Endothelial cell of umbilical vein (primary cell): Measurements from ENCODE around the gene SRP9. TPM values are rescaled to one million over a fixed set of nuclear protein-coding genes. Genes with fewer than 3 reads are reported as not detected.

Source experiments
- BruUV-seq: library from RNA; stranded (reverse); fragments of 400-500 nt; replicated peaks from 2 replicates; lab custom pipeline; 2021; lab: Mats Ljungman, UMichigan
- CTCF ChIA-PET: fragments of 300-600, 350-600 bp; sonication (Branson Sonifier 250); formaldehyde crosslinking; loops from one replicate; lab custom pipeline; 2021; ENCODE audit warnings: antibody characterized with exemption, inconsistent platforms; lab: Charles Lee
- POLR2A ChIA-PET: fragments of 300-600, 350-600 bp; sonication (Branson Sonifier 250); formaldehyde crosslinking; loops from one replicate; lab custom pipeline; 2021; ENCODE audit warnings: antibody characterized with exemption, inconsistent platforms; lab: Charles Lee
- DNase-seq: peaks from one replicate; pipeline ENCODE4 v3.0.0-alpha.2; 2011; ENCODE audit warnings: low read depth, low spot score
- FAIRE-seq: peaks from 2 replicates; lab custom pipeline; 2011; peaks lifted over from hg19 to GRCh38; lab: Jason Lieb, UNC
- H2AFZ ChIP-seq: 2 replicates; pipeline ENCODE4 v1.6.0; 2012; ENCODE audit warnings: low read depth, low read length, control low read depth, inconsistent platforms
- H3K27ac ChIP-seq: 2 replicates; pipeline ENCODE4 v1.5.1; 2011; ENCODE audit warnings: low read depth, mild to moderate bottlenecking, control low read depth, low read length, moderate library complexity; ENCODE audit not compliant: insufficient read depth
- H3K27me3 ChIP-seq, 2 experiments: 2 replicates each; pipeline versions ENCODE4 v1.6.0 to v1.6.1; 2011; ENCODE audit warnings: low read length in 2 of 2, mixed read lengths in 1 of 2; ENCODE audit not compliant: control insufficient read depth in 2 of 2, insufficient read depth in 2 of 2
- H3K36me3 ChIP-seq, 2 experiments: 2 replicates in 1 of 2; 3 replicates in 1 of 2; pipeline ENCODE4 v1.5.1; 2011; ENCODE audit warnings: low read length in 2 of 2, mild to moderate bottlenecking in 1 of 2, moderate library complexity in 1 of 2; ENCODE audit not compliant: control insufficient read depth in 2 of 2, insufficient read depth in 2 of 2; ENCODE audit errors: extremely low read depth in 1 of 2
- H3K4me1 ChIP-seq: 3 replicates; pipeline ENCODE4 v1.5.1; 2011; ENCODE audit warnings: mild to moderate bottlenecking, low read length; ENCODE audit not compliant: control insufficient read depth, insufficient read depth; ENCODE audit errors: extremely low read depth
- H3K4me2 ChIP-seq: 2 replicates; pipeline ENCODE4 v1.6.1; 2011; ENCODE audit warnings: low read length, control low read depth, mixed read lengths; ENCODE audit not compliant: insufficient read depth
- H3K4me3 ChIP-seq, 3 experiments: fragments of 200-600 bp in 1 of 3; sonication (generic), shearing (Covaris generic) in 1 of 3; replicated peaks in 1 of 3; 2 replicates each; pipeline ENCODE4 v1.5.1; 2011 to 2016; ENCODE audit warnings: control low read depth in 3 of 3, low read length in 3 of 3, mild to moderate bottlenecking in 2 of 3, inconsistent platforms in 1 of 3, low read depth in 1 of 3, moderate library complexity in 1 of 3; ENCODE audit not compliant: insufficient read depth in 1 of 3
- H3K79me2 ChIP-seq: 2 replicates; pipeline ENCODE4 v1.6.0; 2012; ENCODE audit warnings: low read length, inconsistent platforms; ENCODE audit not compliant: control insufficient read depth, insufficient read depth
- H3K9ac ChIP-seq: replicated peaks from 2 replicates; pipeline ENCODE3; 2011; ENCODE audit warnings: low read length, control low read depth; ENCODE audit not compliant: insufficient read depth; ENCODE audit errors: extremely low read depth
- H3K9me1 ChIP-seq: replicated peaks from 3 replicates; pipeline ENCODE4 v1.6.0; 2011; ENCODE audit warnings: mild to moderate bottlenecking, low read length; ENCODE audit not compliant: control insufficient read depth, insufficient read depth; ENCODE audit errors: extremely low read depth
- H3K9me3 ChIP-seq: replicated peaks from 2 replicates; pipeline ENCODE4 v1.5.1; 2012; ENCODE audit warnings: low read length, inconsistent platforms; ENCODE audit not compliant: control insufficient read depth, insufficient read depth
- H4K20me1 ChIP-seq: replicated peaks from 2 replicates; pipeline ENCODE3; 2011; ENCODE audit warnings: mild to moderate bottlenecking, low read length; ENCODE audit not compliant: control insufficient read depth, insufficient read depth; ENCODE audit errors: extremely low read depth
- FOS ChIP-seq: IDR thresholded peaks from 2 replicates; pipeline ENCODE4 v1.6.1; 2011; ENCODE audit warnings: mild to moderate bottlenecking, low read length, moderate library complexity, borderline replicate concordance; ENCODE audit not compliant: insufficient read depth
- POLR2A ChIP-seq: IDR thresholded peaks from 2 replicates; pipeline ENCODE4 v1.6.1; 2012; ENCODE audit warnings: low read depth, mild to moderate bottlenecking, control low read depth, low read length
- POLR2AphosphoS5 ChIP-seq: IDR thresholded peaks from 2 replicates; pipeline ENCODE4 v1.6.1; 2012; ENCODE audit warnings: low read depth, mild to moderate bottlenecking, control low read depth, low read length, moderate library complexity; ENCODE audit not compliant: insufficient read depth
- dilution Hi-C: fragments of 300-500 bp; cut with MboI; formaldehyde crosslinking; loops from one replicate; pipeline ENCODE4 v1.15.0; 2019; ENCODE audit warnings: low sequenced_read_pairs; ENCODE audit not compliant: extremely low pct_ligation_motif_present
- intact Hi-C: fragments of 100-400 bp; cut with micrococcal nuclease; formaldehyde crosslinking; loops from one replicate; pipeline ENCODE4 v1.10.0; 2022
- polyA plus RNA-seq, 4 experiments: library from polyadenylated mRNA; depleted of rRNA in 3 of 4; stranded (reverse) in 3 of 4; unstranded in 1 of 4; fragments of >200 nt; gene quantifications; 2 replicates each; pipeline versions ENCODE4 v1.2.1 to v1.2.3, GENCODE V29; 2011 to 2012; ENCODE audit warnings: missing spikeins in 1 of 4
- total RNA-seq: library from RNA; stranded (reverse); gene quantifications from 2 replicates; pipeline ENCODE4 v1.2.3, GENCODE V29; 2021
- TF ChIP-seq, protein P1 (sequence below), 2 donors: IDR thresholded peaks; 1 replicate in 1 of 2; 2 replicates in 1 of 2; pipeline ENCODE4 v1.5.1; 2011; ENCODE audit warnings: low read length in 2 of 2, mild to moderate bottlenecking in 2 of 2, moderate library complexity in 2 of 2, control low read depth in 1 of 2, inconsistent platforms in 1 of 2, low read depth in 1 of 2; ENCODE audit not compliant: insufficient read depth in 1 of 2; ENCODE audit errors: extremely low read depth in 1 of 2
- TF ChIP-seq, protein P2 (sequence below): IDR thresholded peaks from 2 replicates; pipeline ENCODE4 v1.6.1; 2011; ENCODE audit not compliant: insufficient read depth, insufficient read length

The SRP9 gene
- total and polyA plus RNA-seq, 2 donors (not counting 3 experiments of a cell fraction or from before 2014, with no cell fraction given) = 283 to 384 TPM

DNA sequence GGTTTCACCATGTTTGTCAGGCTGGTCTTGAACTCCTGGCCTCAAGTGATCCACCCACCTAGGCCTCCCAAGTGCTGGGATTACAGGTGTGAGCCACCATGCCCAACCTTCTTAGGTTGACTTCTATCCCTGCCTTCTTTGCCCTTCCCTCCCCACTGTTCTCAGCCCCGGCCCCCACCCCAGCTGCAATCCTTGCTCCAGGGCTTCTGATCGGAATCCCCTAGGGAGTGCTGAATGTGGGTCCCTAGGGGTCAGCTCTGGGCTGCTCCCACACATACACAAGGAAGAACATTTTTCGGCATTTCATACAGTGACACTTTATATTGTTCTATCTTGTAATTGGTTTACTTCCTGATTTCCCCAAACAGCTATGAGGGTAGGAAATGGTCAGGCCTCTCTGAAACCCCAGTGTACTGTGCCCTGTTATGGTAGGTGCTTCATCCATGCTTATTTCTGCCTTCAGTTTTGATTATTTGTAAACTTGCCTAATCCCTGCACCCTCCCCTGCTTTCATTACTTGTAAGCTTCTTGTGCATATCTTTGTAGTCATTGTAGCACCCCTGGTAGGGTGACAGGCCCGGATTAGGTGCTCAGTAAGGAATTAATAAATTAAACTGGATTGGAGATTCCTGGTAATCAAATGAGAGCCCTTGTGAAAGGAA is 5.8 kb upstream of the SRP9 start:
- no peak overlapping the region for H3K4me3 ChIP-seq
- H3K27me3 ChIP-seq = no peaks in the 10 kb centered on the region
- no peaks in the 10 kb centered on the region for H3K36me3 ChIP-seq
- H3K79me2 ChIP-seq = no peaks in the 10 kb centered on the region
- FAIRE-seq (no peak), DNase-seq (no peak)
- TF ChIP-seq FOS = no peak
- no peak for TF ChIP-seq POLR2AphosphoS5
- TF ChIP-seq, protein P1, sequence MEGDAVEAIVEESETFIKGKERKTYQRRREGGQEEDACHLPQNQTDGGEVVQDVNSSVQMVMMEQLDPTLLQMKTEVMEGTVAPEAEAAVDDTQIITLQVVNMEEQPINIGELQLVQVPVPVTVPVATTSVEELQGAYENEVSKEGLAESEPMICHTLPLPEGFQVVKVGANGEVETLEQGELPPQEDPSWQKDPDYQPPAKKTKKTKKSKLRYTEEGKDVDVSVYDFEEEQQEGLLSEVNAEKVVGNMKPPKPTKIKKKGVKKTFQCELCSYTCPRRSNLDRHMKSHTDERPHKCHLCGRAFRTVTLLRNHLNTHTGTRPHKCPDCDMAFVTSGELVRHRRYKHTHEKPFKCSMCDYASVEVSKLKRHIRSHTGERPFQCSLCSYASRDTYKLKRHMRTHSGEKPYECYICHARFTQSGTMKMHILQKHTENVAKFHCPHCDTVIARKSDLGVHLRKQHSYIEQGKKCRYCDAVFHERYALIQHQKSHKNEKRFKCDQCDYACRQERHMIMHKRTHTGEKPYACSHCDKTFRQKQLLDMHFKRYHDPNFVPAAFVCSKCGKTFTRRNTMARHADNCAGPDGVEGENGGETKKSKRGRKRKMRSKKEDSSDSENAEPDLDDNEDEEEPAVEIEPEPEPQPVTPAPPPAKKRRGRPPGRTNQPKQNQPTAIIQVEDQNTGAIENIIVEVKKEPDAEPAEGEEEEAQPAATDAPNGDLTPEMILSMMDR (IDR thresholded peaks at IDR 0.05; ENCODE audit: extremely low read depth in 1 of 2, insufficient read depth in 1 of 2, low read depth in 1 of 2, low read length in 2 of 2) = no peak
- TF ChIP-seq, protein P2, sequence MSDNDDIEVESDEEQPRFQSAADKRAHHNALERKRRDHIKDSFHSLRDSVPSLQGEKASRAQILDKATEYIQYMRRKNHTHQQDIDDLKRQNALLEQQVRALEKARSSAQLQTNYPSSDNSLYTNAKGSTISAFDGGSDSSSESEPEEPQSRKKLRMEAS = no peak
- no peak for TF ChIP-seq POLR2A
- no peaks in the 10 kb centered on the region for H3K9me1 ChIP-seq
- no peak overlapping the region for H3K9ac ChIP-seq
- H3K27ac ChIP-seq = no peak overlapping the region
- no TSS peak for BruUV-seq
- ChIA-PET POLR2A (interaction anchor here (1.3 to 1.6 kb wide), 2 partner anchors 117 to 289 kb away, joined by 3 to 5 read pairs; no protein-coding TSS in a partner anchor), CTCF (interaction anchor here (0.6 to 4.1 kb wide), 68 partner anchors 10 to 327 kb away, joined by 3 to 81 read pairs (median 6); partner anchors contain the start of gene ENAH)
- intact Hi-C loops = loop anchor here (1.0 kb wide), 9 partner anchors 74 to 296 kb away; no protein-coding TSS in a partner anchor
- no peaks in the 10 kb centered on the region for H4K20me1 ChIP-seq
- H3K4me2 ChIP-seq = no peak overlapping the region
- H3K4me1 ChIP-seq = peaks cover 21% of the 10 kb centered on the region
- no peaks in the 10 kb centered on the region for H3K9me3 ChIP-seq
- dilution Hi-C loops = no loop called here
- peak overlapping the region; percentile 65 for H2AFZ ChIP-seq
